Subcutaneous adipose tissue (tissue), 4 donors: ENCODE data around the gene ZNF516. TPM values are rescaled to one million over a fixed set of nuclear protein-coding genes. Genes with fewer than 3 reads are reported as not detected.

Experiments used
- CTCF ChIP-seq: fragments of 450-650 bp; IDR thresholded peaks from one replicate; pipeline ENCODE4 v1.5.1; 2016; ENCODE audit warnings: low read depth, mild to moderate bottlenecking, control low read depth, antibody characterized with exemption, moderate library complexity
- total RNA-seq, 4 donors: library from RNA; depleted of rRNA; stranded (reverse); fragments of >200 nt; gene quantifications; one replicate each; pipeline ENCODE4 v1.1.0, GENCODE V29; 2016

The ZNF516 gene
- total RNA-seq, 4 donors from 2014 or later = 15.4 to 22.3 (median 17.5) TPM

DNA sequence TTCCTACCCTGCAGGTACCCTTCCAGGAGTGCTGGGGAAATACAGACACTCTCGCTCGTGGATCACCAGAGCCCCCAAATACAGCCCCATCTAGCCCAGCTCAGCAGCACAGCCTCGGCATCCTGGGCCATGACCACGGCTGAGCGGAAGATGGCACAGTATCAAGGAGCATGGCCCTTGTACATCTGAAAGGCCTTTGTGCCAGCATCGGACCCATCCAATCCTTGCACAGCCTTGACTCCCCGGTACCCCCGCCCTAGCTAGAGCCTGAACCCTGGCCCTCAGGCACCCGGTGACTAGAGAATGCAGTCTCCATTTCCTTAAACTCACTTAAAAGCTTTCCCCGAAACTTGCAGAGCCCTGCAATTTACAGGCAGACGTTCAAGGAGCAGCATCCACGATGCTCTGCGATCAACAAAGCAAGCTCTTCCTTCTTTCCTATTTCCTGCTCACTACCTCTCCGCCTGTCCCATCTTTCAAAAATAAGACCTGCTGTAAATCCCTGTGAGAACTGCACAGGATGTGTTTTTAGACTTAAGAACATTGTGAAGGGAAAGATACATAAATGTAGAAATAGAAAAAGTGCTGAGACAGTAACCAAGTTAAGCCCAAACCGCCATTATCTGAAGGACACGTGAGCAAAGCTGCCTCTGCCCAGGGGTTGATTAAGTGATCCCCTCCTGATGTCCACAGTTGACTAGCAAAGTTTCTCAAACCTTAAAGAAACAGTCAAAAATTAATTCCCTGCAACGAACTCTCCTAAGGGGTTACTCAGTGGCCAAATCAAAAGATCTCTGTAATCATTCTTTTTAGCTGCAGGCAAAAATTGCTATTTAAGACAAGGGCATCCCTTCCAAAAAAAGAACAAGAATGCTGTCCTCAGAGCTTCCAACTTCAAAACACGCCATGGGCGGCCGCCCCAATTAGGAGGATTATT is 48.5 kb downstream of the ZNF516 start:
- no peak for TF ChIP-seq CTCF

DNA sequence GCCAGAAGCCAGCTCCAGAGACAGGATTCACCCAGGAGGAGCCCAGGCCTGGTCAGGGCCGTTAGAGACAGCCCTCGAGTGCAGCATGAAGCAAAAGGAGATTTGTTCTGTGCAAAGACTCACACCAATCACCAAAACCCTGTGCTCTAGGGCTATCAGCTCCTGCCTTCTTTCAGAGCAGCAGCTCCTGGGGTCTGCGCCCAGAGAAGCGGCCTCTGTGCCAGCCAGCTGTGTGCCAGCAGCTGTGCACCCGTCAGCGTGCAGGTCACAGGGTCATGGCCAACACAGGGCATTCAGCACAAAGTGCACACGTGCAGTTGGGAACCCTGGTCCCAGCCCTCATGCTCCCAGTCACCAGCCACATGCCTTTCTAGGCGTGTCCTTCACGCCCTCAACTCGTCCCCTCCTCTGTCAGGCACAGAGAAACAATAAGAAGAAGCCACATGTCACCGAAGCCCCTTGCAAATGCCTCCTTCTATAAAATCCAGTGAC is 49.3 kb downstream of the ZNF516 start:
- TF ChIP-seq CTCF = no peak

- no peak for TF ChIP-seq CTCF
These were observed 49.8 kb downstream of the ZNF516 start for GRCh38 chr18:76445275-76445674.

- TF ChIP-seq CTCF = no peak
These were observed 50.5 kb downstream of the ZNF516 start for GRCh38 chr18:76444446-76445105.

DNA sequence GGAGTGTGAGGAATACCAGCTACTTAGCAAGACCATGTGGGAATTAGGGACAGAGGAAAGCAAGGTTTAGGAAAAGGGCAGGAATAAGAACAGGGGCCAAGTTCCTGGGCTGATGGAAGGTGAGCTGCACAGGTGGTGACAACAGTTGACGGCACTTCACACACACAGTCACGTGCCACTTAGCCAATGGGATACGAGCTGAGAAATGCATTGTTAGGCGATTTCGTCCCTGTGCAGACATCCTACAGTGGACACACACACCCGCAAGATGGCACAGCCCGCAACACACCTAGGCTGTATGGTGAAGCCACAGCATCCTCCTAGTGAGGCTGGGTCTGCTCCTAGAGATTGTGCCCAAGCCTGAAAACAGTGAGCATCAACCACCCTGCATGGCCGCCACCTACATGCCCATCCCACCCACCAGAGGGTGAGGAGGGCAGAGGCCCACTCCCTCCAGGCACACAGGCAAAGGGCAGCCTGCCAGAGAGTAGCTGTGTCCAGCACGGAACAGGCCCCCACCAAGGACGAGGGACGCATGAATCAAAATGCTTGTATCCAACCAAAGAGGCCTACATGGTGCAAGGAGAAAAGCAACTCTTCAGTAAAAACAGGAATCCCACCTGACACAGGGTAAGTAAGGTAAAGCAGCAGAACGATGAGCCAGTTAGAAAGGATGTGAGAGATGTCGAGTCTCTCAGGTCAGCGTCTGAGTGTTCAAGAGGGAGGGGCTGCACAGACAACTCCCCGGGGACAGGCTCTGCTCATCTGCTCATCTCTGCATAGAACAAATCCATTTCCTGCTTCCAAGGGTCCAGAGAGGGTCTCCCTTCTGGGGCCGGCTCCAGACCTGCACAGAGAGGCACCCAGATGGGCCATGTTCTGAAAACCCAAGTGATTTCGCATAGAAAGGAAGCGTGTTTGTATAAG is 51.3 kb downstream of the ZNF516 start:
- no peak for TF ChIP-seq CTCF

DNA sequence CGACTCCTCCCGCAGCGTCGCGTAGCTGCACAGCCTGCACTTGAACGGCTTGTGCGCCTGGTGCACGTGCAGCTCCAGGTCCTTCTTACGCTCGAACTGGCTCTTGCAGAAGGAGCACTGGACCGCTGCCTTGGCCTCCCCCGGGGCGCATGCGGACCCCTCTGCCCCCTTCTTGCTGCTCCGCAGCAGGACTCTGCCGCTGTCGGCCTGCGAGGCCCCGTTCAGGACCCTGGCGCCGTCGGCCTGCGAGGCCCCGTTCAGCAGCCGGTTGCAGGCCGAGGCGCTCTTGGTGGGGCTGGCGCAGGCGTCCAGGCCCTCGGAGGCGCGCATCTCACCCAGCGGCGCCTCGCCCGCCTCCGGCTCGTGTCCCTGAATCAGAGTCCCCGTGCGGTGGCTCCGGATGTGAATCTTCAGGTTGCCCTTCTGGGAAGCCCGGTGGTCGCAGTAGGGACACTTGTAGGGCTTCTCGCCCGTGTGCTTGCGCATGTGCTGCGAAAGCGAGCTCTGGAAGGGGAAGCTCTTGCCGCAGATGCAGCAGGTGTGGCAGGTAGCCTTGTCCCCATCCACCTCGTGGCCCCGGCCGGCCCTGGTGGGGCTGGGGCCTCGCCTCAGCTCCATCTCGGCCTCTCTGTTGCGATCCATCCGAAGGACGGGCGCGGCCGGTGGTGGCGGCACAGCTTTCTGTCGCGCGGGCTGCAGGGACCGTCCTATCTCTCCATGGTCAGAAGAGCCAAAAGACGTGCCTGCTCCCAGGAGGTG is 52.5 kb downstream of the ZNF516 start:
- TF ChIP-seq CTCF = no peak
